Neutrophil (primary cell): ENCODE measurements around the gene CAPN1.
A peak's percentile ranks its signal among the peaks of the same experiment; 100 is the strongest.

Experiments used
- H3K27ac ChIP-seq: fragments of 200-600 bp; sonication (generic); 2 replicates; pipeline ENCODE4 v1.5.1; 2016; ENCODE audit warnings: mild to moderate bottlenecking, moderate library complexity
- H3K27me3 ChIP-seq: fragments of 200-600 bp; sonication (generic); 2 replicates; pipeline ENCODE4 v1.6.0; 2016; ENCODE audit warnings: mild to moderate bottlenecking
- H3K36me3 ChIP-seq: fragments of 200-600 bp; sonication (generic); 2 replicates; pipeline ENCODE4 v1.5.1; 2017
- H3K4me1 ChIP-seq, 2 experiments: fragments of 200-600 bp in 1 of 2; sonication (generic) in 1 of 2; 1 replicate in 1 of 2; 2 replicates in 1 of 2; pipeline versions ENCODE4 v1.5.1 to v1.6.1; 2013 to 2016; ENCODE audit warnings: low read depth in 1 of 2, low read length in 1 of 2, mild to moderate bottlenecking in 1 of 2, moderate library complexity in 1 of 2; ENCODE audit not compliant: control insufficient read depth in 1 of 2, insufficient read depth in 1 of 2
- H3K4me3 ChIP-seq, 2 experiments: fragments of 200-600 bp in 1 of 2; sonication (generic) in 1 of 2; 1 replicate in 1 of 2; 2 replicates in 1 of 2; pipeline ENCODE4 v1.5.1; 2013 to 2016; ENCODE audit warnings: low read depth in 1 of 2, low read length in 1 of 2, mild to moderate bottlenecking in 1 of 2, moderate library complexity in 1 of 2
- H3K9me3 ChIP-seq: fragments of 200-600 bp; sonication (generic); 2 replicates; pipeline ENCODE4 v1.5.1; 2016
- TF ChIP-seq, protein P1 (sequence below): fragments of 200-600 bp; sonication (generic); IDR thresholded peaks from 2 replicates; pipeline ENCODE4 v1.5.1; 2016; ENCODE audit warnings: antibody characterized with exemption

CAPN1 gene

DNA sequence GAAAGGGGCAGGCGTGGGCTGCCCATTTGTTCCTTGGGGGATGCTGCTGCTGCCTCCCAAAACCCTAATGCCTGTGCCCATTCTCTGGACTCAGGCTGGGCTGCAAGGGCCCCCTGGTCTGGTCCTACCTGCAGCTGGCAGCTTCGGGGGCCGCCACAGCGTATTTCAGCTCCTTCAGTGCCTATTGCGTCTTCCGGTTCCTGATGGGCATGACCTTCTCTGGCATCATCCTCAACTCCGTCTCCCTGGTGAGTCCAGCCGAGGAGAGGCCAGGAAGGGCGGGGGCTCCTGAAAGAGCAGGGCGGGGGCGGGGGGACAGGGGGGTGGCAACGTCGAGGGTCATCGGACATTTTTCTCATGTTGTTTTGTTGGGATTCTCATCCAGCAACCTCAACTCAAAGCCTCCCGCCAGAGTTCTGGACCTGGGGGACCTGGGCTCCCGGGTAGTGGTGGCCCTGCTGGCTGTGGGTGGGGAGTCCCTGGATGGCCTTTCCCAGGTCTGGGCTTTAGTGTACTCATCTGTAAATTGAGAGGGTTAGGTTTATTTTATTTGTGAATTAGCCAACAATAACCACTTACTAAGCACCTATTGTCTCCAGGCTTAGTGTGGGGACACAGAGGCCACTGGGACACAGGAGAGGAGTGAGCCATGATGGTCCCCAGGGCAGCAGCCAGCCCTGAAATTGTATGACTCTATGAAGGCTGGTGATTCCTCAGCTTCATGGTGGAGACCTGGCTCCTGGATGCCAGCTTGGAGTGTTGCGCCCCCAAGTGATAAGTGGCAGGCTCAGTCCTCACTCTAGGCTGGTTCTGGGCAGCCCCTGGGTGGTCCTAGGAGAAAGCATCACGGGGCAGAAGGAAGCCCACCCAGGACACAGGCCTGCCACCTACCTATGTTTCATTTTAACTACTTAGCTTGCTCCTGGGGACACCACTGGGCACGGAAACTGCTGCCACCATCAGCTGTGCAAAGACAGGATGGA is 36.0 kb downstream of the CAPN1 start:
- peaks cover 65 to 69% of the 10 kb centered on the region in 2 experiments for H3K4me1 ChIP-seq
- TF ChIP-seq, protein P1, sequence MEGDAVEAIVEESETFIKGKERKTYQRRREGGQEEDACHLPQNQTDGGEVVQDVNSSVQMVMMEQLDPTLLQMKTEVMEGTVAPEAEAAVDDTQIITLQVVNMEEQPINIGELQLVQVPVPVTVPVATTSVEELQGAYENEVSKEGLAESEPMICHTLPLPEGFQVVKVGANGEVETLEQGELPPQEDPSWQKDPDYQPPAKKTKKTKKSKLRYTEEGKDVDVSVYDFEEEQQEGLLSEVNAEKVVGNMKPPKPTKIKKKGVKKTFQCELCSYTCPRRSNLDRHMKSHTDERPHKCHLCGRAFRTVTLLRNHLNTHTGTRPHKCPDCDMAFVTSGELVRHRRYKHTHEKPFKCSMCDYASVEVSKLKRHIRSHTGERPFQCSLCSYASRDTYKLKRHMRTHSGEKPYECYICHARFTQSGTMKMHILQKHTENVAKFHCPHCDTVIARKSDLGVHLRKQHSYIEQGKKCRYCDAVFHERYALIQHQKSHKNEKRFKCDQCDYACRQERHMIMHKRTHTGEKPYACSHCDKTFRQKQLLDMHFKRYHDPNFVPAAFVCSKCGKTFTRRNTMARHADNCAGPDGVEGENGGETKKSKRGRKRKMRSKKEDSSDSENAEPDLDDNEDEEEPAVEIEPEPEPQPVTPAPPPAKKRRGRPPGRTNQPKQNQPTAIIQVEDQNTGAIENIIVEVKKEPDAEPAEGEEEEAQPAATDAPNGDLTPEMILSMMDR, result no peak
- H3K4me3 ChIP-seq, result no peak overlapping the region
- H3K27ac ChIP-seq, result no peak overlapping the region
- no peaks in the 10 kb centered on the region for H3K9me3 ChIP-seq
- H3K36me3 ChIP-seq, result peaks cover 8% of the 10 kb centered on the region
- no peaks in the 10 kb centered on the region for H3K27me3 ChIP-seq

DNA sequence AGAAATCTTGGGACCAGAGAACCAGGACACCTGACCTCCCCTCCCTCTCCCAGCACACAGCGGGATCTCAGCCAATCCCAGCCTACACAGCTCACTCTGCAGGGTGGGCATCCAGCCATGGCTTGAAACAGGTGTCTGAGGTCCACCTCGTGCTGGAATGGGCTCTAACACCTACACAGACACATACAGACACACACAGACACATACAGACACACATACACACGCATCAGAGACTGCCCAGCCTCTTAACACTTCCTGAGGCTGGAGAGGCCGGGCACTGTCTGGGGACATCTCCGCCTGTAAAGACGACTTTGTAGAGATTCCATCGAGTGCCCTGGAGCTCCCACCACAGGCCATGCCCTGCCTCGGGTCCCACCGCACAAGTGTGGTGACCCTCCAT is 36.7 kb downstream of the CAPN1 start:
- Histone ChIP-seq H3K9me3 (no peaks in the 10 kb centered on the region), H3K27me3 (no peaks in the 10 kb centered on the region), H3K4me1 (peaks cover 65 to 69% of the 10 kb centered on the region in 2 experiments), H3K4me3 (no peak overlapping the region), H3K27ac (no peak overlapping the region), H3K36me3 (peaks cover 8% of the 10 kb centered on the region)
- TF ChIP-seq, protein P1, result no peak

DNA sequence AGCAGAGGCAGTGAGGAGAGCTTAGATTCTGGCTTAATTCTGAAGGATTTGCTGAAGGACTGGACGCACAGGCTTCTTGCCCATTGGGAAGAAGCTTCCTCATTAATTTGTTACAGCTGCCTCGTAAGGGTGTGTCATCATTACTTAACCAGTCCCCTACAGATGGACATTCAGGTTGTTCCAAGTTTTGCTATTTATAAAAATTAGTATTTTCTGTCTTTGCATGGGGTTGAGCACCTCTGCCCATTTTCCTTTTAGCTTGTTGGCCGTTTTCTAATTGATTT is 38.1 kb downstream of the CAPN1 start:
- Histone ChIP-seq H3K27me3 (no peaks in the 10 kb centered on the region), H3K36me3 (peaks cover 8% of the 10 kb centered on the region), H3K27ac (no peak overlapping the region), H3K4me1 (peaks cover 60 to 66% of the 10 kb centered on the region in 2 experiments), H3K4me3 (no peak overlapping the region), H3K9me3 (no peaks in the 10 kb centered on the region)
- TF ChIP-seq, protein P1, result no peak

DNA sequence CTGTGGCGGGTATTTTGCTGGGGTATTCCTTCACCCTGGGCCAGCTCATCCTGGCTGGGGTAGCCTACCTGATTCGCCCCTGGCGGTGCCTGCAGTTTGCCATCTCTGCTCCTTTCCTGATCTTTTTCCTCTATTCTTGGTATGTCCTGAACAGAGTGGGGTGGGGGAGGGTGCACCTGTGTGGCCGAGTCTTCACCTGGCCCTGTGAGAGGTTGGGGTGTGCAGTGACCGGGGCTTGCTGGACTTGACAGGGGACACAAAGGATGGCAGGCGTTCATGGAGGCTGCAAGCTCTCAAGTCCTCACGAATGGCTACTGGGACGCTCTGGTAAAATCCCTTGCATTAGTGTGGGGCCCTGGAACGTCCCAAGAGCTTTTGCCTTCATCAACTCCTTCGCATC is 39.3 kb downstream of the CAPN1 start:
- Histone ChIP-seq H3K27me3 (no peaks in the 10 kb centered on the region), H3K9me3 (no peaks in the 10 kb centered on the region), H3K4me3 (no peak overlapping the region), H3K27ac (peak overlapping the region; percentile 78), H3K36me3 (peaks cover 8% of the 10 kb centered on the region), H3K4me1 (peaks cover 61 to 69% of the 10 kb centered on the region in 2 experiments)
- TF ChIP-seq, protein P1, result no peak

DNA sequence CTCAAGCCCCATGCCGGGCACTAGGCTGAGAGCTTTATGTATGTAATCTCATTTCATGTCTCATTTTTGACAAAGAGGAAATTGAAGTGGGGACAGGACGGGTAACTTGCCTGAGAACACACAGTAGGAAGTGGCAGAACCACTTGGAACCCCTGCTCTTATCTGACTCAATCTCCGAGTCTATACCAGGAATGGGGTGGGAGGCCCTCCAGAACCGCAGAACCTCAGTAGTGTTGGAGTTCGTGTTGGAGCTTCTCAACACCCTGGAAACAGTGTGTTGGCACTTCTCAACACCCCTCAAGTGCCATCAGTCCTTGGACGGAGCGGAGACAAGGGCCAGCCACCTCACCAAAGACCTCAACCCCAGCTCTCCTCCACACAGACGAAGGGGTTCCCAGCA is 41.3 kb downstream of the CAPN1 start:
- TF ChIP-seq, protein P1, result no peak
- no peak overlapping the region for H3K4me3 ChIP-seq
- peaks cover 67 to 70% of the 10 kb centered on the region in 2 experiments for H3K4me1 ChIP-seq
- H3K36me3 ChIP-seq, result peaks cover 8% of the 10 kb centered on the region
- no peaks in the 10 kb centered on the region for H3K27me3 ChIP-seq
- H3K9me3 ChIP-seq, result no peaks in the 10 kb centered on the region
- H3K27ac ChIP-seq, result peak overlapping the region; percentile 78
